ENCODE measurements around the gene HLA-DQB1. TPM values are rescaled to one million over a fixed set of nuclear protein-coding genes. Genes with fewer than 3 reads are reported as not detected.
A peak's percentile ranks its signal among the peaks of the same experiment; 100 is the strongest.

The HLA-DQB1 gene
- total RNA-seq, 1 experiment from 2014 or later, result not detected

GRCh38 chr6:32610682-32611296 is 55.7 kb downstream of the HLA-DQB1 start:
- intact Hi-C loops (cut with micrococcal nuclease), result no loop called here
- TF ChIP-seq CTCF (conservative IDR thresholded peaks at IDR 0.05; ENCODE audit: low read depth, low read length) (no peak), EZH2phosphoT487 (IDR thresholded peaks at IDR 0.05; ENCODE audit: borderline replicate concordance, low read length) (no peak), EZH2 (IDR thresholded peaks at IDR 0.05; ENCODE audit: low read length, unreplicated experiment) (no peak)
- Histone ChIP-seq H3K36me3 (ENCODE audit: low read depth, low read length) (no peaks in the 10 kb centered on the region), H4K20me1 (ENCODE audit: low read length) (no peaks in the 10 kb centered on the region), H3K4me2 (ENCODE audit: low read length) (no peak overlapping the region), H3K4me1 (ENCODE audit: insufficient read depth, low read length) (no peaks in the 10 kb centered on the region; the same call in 1 of the 2 replicates), H3K27me3 (ENCODE audit: low read length) (0 out of 2 replicates have a peak, but pooled peaks cover 6% of the 10 kb centered on the region), H3K9ac (ENCODE audit: low read length) (no peak overlapping the region), H3K9me3 (ENCODE audit: low read length) (no peaks in the 10 kb centered on the region), H3K27ac (ENCODE audit: low read length) (no peak overlapping the region), H3F3A (ENCODE audit: low read length, unreplicated experiment) (no peaks in the 10 kb centered on the region), H3K4me3 (ENCODE audit: low read length) (no peak overlapping the region), H3K9me2 (replicated peaks; ENCODE audit: low read length) (no peaks in the 10 kb centered on the region), H2AFZ (ENCODE audit: low read length) (no peak overlapping the region), H3K79me2 (ENCODE audit: low read length) (no peaks in the 10 kb centered on the region)
- DNase-seq (no peak), ATAC-seq (no peak)
- no TSS peak for BruUV-seq (replicated peaks)
- ChIA-PET POLR2A (ENCODE audit: unreplicated experiment) (no interaction called here), CTCF (no interaction called here)

- Histone ChIP-seq H3K27me3 (ENCODE audit: low read length) (0 out of 2 replicates have a peak, but pooled peaks cover 6% of the 10 kb centered on the region), H3K9me2 (replicated peaks; ENCODE audit: low read length) (no peaks in the 10 kb centered on the region), H3K27ac (ENCODE audit: low read length) (no peak overlapping the region), H3K79me2 (ENCODE audit: low read length) (no peaks in the 10 kb centered on the region), H3K9ac (ENCODE audit: low read length) (no peak overlapping the region), H2AFZ (ENCODE audit: low read length) (peak overlapping the region; percentile 56), H3K4me3 (ENCODE audit: low read length) (peak overlapping the region; percentile 38; the same call in 1 of the 2 replicates), H3K4me2 (ENCODE audit: low read length) (peak overlapping the region; percentile 76), H3K9me3 (ENCODE audit: low read length) (no peaks in the 10 kb centered on the region), H4K20me1 (ENCODE audit: low read length) (no peaks in the 10 kb centered on the region), H3F3A (ENCODE audit: low read length, unreplicated experiment) (no peaks in the 10 kb centered on the region), H3K4me1 (ENCODE audit: insufficient read depth, low read length) (no peaks in the 10 kb centered on the region; the same call in 1 of the 2 replicates), H3K36me3 (ENCODE audit: low read depth, low read length) (no peaks in the 10 kb centered on the region)
- ATAC-seq (peak; percentile 100), DNase-seq (peak; percentile 98)
- TF ChIP-seq CTCF (conservative IDR thresholded peaks at IDR 0.05; ENCODE audit: low read depth, low read length) (no peak), EZH2phosphoT487 (IDR thresholded peaks at IDR 0.05; ENCODE audit: borderline replicate concordance, low read length) (no peak), EZH2 (IDR thresholded peaks at IDR 0.05; ENCODE audit: low read length, unreplicated experiment) (no peak)
- BruUV-seq (replicated peaks), result no TSS peak
- ChIA-PET CTCF (no interaction called here), POLR2A (ENCODE audit: unreplicated experiment) (no interaction called here)
- intact Hi-C loops (cut with micrococcal nuclease), result no loop called here
Observed at GRCh38 chr6:32609731-32610640, 56.5 kb downstream of the HLA-DQB1 start.

Other genes with a start within 250 kb of the HLA-DQB1 start
- not detected in 2 replicates for gene HLA-DRA, start 226.8 kb downstream of the HLA-DQB1 start, total RNA-seq (2014; rRNA removed)
- not detected in 2 replicates for gene HLA-DRB5, start 136.4 kb downstream of the HLA-DQB1 start, total RNA-seq (2014; rRNA removed)
- not detected in 2 replicates for gene HLA-DRB1, start 76.8 kb downstream of the HLA-DQB1 start, total RNA-seq (2014; rRNA removed)
- not detected in 2 replicates for gene HLA-DQA1, start 29.3 kb downstream of the HLA-DQB1 start, total RNA-seq (2014; rRNA removed)
- gene HLA-DQA2, start 74.7 kb upstream of the HLA-DQB1 start, total RNA-seq (2014; rRNA removed), result not detected in 2 replicates
- not detected in 2 replicates for gene HLA-DQB2, start 96.9 kb upstream of the HLA-DQB1 start, total RNA-seq (2014; rRNA removed)
- 0.29 and 0.63 TPM in 2 replicates for gene HLA-DOB, start 150.3 kb upstream of the HLA-DQB1 start, total RNA-seq (2014; rRNA removed)
- gene TAP2, start 172.1 kb upstream of the HLA-DQB1 start, total RNA-seq (2014; rRNA removed), result 90.5 and 93.0 TPM in 2 replicates
- gene PSMB8, start 177.4 kb upstream of the HLA-DQB1 start, total RNA-seq (2014; rRNA removed), result 21.2 and 31.6 TPM in 2 replicates
- 15.8 and 19.4 TPM in 2 replicates for gene TAP1, start 187.0 kb upstream of the HLA-DQB1 start, total RNA-seq (2014; rRNA removed)
- 0.40 and 1.5 TPM in 2 replicates for gene PSMB9, start 187.5 kb upstream of the HLA-DQB1 start, total RNA-seq (2014; rRNA removed)

Measured in PC-3 (cell line).